H4 (cell line): Measurements from ENCODE around the gene TSSC4. TPM values are rescaled to one million over a fixed set of nuclear protein-coding genes. Genes with fewer than 3 reads are reported as not detected.

Experiments used
- DNase-seq: peaks from one replicate; pipeline ENCODE4 v3.0.0-alpha.2; 2015; ENCODE audit warnings: low spot score
- total RNA-seq: library from RNA; depleted of rRNA; stranded (reverse); fragments of >200 nt; shearing (Covaris generic); gene quantifications from 2 replicates; pipeline ENCODE4 v1.2.3, GENCODE V29; 2014

Gene TSSC4
- total RNA-seq, 1 experiment from 2014 or later: 32.8 TPM

DNA sequence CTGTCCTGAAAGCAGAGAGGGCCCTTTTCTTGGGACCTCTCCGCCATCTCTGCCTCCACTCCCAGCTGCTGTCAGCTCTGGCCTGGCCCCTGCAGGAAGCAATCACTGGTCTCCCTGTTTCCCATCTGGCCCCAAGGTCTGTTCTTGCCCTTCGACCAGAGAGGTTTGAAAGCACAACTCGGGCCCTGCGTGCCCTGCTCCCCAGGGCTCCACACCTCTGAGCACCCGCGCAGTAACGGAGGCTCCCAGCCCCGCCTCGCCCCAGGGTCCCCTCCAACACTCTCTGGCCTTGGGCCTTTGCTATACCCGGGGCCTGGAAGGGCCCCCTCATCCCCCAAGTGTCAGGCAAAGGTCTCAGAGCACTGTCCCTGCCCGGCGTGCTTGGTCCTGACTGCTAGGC is 31.2 kb upstream of the TSSC4 start:
- no peak for DNase-seq

DNA sequence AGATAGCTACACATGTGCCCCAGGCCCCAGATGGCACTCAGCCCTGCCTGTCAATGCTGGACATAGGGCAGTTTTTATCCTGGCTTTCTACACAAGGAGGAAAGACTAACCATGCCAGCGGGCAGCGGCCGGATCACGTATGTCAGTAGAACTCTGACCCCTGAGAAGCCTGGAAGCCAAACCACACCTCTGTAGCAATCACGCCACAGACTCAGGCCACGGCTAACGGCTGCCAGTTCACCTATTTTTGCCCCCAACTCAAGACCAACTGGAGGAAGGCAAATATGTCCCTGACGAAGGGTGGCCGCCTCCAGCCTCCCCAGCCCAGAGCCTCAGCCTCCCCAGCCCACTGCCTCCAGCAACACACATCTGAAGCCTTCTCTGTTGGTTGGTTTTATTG is 30.7 kb upstream of the TSSC4 start:
- DNase-seq: no peak

DNA sequence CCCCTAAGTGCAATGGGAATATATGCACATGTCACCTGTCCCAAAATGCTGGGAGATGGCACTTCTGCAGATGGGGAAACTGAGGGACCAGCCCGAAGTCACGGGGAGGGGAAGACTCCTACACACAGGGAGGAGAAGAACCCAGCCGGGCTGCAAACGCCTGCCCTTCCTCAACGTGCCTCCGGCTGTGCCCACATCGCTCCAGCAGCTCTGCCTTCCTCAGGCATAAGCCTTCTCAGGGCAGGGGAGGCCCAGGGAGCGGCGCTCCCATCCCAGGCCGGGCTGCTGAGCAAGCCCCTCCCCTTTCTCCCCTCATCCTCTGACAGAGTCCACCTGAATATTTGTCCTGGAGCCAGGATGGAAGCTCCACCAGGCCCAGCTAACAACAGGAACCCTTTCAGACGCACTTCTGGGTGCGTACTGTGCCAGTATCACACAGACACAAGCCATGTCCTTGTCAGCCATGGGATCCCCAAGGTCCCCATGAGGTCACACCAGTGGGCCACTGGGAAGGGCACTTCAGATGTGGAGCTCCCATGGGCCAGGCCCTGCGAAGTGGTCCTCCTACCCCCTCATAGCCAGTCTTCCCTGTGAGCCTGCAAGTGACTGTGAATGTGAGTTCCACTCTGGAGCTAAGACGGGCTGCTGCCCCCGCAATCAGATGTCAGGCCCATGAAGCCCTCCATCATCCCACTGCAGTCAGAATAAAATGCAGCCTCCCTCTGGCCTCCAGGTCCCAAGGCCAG is 25.9 kb upstream of the TSSC4 start:
- no peak for DNase-seq

DNA sequence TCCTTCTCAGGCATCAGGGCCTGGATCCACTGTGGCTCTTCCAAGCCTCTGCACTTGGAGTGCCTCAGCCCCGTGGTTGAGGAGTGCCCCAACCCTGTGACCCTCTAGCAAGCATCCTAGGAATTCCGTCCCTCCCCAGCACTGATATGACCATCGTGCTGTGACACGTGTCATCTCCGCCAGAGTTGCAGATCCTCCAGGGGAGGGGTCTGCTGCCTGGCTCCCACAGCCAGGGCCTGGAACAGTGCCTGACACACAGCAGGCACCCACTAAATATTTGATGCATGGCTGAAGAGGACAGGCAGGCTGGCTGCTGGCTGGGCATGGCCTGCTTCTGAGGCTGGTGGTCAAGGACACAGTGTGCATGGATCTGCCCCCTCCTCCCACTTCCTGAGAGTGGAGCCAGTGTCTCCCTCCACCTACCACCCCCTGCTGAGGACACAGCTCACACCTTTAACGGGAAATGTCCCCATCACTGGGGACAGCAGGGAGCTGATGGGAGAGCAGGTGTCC is 25.2 kb upstream of the TSSC4 start:
- no peak for DNase-seq

DNA sequence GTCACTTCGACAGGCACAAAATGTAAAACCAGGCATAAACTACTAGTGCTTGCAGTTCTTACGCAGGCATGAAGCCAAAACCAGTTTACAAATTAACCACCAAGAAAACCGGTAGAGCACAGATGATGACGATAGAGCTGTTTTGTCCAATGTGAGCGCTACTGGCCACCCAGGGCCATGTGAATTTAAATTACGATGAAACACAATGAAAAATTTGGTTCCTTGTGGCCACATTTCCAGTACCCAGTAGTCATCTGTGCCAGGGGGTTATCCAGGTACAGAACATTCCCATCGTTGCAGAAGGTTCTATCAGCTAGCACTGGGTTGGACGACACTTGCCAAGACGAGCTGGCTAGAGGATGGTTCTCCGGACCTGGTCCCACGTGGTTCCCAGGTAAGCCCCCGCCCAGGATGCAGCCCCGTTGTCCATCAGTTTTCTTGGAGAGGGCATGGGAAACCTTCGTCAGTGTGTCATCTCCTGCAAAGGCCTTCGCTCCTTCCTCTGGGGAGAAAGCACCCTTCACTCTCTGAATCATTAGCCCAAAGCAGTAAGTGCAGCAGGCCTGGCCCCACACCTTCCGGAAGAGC is 24.5 kb upstream of the TSSC4 start:
- DNase-seq: no peak

DNA sequence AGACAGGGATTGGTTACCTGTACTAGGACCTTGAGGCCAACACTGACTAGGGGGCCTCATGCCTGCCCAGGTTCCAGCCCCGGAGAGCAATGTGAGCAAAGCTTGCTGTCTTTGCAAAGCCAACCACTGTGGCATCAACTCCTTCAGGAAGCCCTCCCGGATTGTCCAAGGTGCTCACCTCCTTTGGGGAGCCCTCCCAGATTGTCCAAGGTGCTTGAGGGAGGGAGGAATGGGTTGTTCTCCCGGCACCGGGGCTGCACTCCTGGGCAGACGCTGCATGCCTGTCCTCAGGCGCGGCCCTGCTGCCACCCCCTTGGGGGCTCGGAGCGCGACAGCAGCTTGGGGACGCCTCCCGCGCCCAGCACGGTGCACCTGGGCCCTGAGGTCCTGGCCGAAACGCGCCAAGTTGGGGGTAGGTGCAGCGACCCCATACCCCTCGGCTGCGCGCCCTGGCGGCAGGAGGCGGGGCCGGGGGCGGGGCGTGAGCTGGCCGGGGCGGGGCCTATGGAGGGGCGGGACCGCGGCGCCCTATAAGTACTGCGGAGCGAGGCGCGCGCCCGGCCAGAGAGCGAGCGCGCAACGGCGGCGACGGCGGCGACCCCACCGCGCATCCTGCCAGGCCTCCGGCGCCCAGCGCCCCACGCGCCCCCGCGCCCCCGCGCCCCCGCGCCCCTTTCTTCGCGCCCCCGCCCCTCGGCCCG is 23.6 kb upstream of the TSSC4 start, which contains the start of gene CD81:
CD81 (plus strand) TSS at position 560 of the 701 bp plus-strand sequence. CDS start 240 bp downstream, outside the sequence.
- DNase-seq: no peak

DNA sequence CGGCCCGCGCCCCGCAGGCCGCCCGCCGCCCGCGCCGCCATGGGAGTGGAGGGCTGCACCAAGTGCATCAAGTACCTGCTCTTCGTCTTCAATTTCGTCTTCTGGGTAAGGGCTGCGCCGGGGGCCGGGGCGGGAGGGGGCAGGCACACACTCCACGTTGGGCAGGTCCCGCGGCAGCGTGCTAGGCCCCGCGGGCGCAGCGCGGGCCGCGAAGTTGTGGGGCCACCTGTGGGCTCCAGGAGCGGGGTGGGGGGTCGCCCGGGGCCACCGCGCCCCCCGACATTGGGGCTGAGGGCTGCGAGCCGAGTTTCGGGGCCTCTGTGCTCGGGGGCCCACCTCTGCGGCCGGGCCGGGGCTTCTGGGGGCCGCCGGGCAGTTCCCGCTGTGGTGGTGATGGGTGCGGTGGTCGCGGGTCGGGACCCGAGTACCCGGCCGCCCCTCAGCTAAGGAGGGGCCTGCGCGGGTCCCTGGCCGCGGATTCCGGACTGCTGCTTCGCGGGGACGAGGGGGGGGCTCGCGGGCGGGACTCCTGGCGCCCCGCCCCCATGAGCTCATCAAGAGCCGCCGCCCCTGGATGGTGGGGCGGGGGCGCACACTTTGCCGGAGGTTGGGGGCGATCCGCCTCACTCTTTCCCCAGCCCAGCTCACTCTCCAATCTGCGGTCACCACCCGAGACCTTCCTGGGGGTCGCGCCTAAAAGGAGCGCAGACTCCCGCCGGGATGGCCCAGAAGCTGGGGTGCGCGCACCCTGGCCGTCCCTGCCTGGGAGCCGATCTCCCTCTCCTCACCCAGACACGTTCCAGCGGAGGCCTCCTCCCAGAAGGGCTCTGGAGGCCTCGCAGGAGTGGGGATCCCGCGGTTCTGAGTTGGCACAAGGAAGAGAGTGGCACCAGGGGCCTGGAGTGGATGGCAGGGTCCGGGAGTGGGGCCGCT is 22.8 kb upstream of the TSSC4 start:
- DNase-seq: no peak

DNA sequence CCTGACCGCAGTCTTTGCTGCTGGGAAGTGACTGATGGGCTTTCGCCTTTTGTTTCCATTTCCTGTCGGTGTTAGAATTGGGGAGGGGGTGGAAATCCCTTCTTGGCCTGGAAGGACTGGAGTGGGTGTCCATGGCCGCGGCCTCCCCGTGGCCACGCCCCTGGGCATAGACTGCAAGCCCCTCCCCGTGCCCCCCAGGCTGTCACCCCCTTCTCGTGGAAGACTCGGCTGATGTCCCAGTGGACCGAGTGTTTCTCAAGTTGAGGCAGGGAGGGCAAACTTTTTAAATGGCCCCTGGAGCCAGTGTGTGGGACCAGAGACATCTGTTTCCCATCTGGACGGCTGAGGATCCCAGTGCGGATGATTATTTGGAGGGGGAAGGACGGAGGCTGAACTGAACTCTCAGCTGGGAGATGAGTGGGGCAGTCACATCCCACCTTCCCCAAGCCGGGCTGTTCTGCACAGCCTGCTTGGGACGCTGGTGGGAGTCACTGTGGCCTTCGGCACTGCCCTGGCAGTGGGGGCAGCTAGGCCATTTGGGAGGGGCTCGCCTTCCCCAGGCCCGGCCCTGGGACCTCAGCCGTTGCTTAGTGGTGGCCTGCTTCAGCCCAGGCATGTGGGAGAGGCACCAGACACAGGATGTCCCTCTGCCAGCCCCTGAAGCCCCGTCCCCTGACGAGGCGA is 21.9 kb upstream of the TSSC4 start:
- no peak for DNase-seq

DNA sequence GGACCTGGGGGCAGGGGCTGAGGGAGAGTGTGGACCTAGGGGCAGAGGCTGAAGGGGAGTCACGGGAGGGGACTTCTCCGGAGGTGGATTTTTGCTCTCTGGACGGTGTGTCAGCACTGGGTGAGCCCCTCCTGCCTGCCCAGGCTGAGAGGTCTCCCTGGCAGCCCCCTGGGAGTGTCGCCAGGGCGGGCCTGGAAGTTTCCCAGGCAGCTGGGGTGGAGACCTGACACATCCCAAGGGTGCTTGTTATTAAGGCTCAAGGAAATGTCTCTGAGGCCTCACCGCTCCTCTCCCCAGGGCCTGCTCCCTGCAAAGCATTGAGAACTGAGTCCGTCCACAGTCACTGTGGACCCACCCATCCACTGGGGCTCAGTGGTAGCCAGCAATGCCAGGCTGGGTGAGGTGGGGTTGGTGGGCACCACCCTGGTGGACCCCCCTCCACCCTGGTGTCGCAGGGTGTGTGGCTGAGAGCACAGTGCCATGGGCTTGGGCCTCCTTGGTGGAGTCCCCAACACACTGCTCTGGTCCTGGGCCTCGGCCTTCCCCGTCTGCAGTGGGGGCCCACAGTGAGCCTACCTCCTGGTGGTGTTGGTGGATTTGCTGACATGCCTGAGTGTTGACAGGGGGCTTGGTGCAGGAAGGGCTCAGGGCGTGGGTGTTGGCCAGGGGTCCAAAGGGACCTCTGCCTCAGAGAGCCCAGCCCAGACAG is 20.9 kb upstream of the TSSC4 start:
- DNase-seq: no peak

DNA sequence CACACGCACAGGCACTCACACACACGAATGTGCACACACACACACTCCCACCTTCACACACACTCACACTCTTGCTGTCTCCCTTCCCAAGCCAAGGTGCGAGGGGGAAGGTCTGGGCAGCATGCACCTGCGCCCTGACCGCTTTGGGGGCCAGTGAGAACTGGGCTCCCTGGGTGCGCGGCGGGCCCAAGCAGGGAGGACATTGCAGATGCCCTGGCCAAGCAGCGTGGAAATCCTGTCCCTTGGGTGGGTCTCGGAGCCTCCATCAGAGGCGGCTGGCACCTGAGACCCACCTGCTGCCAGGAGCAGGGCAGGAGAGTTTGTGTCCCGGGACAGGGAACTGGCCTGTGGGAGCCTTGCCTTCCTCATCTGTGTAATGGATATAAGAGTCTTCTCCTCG is 20.2 kb upstream of the TSSC4 start:
- no peak for DNase-seq

DNA sequence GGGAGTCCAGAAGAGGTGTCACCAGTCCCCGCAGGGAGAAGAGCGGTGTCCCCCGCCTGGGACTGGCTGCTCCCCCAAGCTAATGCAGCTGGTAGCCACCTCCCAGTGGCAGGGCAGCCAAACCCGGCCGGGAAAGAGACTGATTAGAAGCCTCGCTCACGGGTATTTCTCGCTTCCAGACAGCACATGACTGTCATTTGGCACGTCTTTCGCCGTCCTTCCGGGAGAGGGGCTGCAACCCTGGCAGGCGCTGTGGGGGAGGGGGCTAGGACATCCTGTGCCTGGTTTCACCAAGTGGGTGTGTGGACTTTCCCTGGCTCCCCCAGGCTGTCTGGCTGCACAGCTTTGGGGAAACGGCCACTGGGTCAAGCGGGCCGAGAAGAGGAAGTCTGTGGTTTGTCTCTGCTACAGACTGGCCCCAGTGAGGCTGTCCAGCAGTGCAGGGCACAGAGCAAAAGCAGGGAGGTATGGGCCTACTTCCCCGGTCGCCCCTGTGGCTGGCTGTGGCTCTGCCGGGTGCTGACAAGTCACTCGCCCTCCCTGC is 19.7 kb upstream of the TSSC4 start:
- DNase-seq: no peak

DNA sequence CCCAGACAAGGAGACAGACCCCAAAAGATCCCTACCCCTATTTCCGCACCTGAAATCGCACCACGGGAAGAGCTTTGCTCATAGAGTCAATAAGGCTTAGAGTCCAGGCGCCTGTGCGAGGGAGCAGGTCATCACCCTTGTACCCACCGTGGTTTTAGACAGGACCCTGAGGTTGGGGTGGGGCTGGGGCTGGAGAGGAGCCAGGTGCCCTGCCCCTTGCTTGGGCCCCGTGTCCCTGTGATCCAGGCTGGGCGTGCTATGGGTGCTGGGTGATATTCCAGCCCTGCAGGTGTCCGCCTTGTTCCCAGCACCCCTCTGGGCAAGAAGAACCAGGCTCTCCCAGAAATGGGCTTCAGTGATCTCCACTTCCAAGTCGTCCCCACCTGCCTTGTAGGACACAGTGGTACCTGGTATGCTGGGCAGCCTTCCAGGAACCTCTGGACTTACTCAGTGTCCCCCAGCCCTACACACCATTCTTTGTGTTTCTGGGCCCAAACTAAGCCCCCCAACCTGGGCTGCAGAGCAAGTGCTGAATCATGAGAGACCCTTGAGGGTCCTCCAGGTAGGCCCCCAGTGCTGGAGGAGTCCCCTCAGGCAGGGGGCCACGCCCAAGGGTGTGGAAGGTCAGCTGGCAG is 18.9 kb upstream of the TSSC4 start:
- DNase-seq: no peak

DNA sequence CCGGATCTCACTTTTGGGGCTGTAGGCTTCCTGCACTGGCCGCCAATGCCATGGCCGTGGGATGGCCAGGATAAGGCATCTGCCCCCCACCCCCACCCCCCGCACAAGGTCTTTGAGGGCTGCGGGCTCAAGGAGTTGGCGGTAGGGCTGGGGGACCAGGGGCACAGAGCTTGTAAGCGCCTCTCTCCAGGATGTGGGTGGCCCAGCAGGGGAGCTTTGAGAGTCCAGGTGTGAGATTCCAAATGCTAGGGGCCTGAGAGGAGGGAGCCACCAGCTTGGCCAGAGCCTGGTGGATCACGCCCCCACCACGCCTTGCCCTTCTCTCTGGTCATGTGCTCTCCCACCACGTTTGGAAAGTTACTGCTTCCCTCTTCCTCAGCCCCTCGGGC is 18.4 kb upstream of the TSSC4 start:
- no peak for DNase-seq

DNA sequence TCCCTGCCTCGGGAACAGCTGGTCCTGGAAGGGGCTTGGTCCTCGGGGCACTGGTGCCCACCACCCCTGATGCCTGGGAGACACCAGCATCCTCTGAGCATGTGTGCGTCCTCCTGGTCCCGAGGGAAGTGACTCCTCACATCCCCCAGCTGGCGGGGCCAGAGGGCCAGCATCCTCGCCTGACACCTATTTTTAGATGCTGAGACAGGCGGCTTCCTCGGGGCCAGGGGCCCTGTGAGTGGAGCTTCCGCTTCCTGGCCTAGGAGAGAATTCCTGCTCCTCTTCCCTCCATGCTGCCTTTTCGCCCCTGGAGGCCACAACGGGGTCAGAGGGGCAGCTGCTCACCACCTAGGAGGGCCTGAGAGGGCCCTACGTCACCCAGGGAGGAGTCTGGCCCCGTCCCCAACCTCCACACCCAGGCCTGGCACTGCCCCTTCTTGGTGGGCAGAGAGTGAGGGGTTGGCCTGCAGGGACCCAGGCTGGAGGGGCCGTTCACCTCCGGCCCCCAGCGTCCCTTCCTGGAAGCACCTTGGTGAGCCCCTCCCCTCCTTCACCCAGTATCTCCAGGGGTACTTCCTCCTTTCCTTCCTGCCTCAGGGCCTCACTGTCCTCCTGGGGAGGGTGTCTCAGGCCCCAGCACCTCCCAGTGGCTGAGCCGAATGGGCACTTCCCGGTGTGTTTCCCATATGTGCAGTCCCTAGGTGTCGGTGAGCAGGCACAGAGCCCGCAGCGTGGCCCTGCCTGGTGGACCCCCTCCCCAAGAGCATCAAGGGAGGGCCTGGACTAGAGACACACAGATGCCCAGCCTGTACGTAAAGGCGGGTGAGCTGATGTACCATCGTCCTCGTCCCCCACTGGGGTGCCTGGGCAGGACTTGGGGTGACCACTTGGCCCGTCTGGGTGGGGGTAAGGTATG is 17.4 kb upstream of the TSSC4 start:
- no peak for DNase-seq

DNA sequence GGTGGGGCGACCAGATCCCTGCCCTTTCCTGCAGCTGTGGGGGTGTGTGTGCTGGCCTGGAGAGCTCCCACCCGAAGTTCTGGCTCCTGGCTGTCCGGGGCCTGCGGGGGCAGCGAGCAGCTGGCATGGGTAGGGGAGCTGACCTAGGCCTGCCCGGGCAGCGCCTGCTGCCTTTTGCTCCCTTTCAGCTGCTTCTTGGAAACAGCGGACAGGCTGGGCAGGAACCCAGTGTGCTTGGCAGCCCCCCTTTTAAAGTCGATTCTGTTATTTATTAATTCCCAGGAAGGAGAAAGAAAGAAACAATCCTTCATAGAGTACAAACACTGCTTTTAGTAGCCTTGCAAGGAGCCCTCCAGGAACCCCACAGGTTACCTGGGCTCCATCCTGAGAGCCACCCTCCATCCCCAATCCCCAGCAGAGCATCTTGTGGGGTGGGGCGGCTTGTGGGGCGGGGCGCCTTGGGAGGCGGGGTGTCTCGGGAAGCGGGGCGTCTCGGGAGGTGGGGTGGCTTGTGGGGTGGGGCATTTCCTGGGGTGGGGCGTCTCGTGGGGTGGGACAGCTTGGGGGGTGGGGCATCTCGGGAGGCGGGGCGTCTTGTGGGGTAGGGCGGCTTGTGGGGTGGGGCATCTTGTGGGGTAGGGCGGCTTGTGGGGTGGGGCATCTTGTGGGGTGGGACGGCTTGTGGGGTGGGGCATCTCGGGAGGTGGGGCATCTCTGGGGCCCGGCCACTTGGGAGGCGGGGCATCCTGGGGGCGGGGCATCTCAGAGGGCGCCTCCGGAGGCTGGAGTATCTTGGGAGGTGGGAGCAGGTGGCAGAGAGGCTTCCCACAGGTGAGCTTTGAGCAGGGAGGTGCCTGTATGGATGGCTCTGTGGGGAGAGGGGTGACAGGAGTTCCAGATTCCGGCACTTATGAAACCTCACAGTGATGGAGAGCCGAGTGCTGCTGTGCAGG is 16.4 kb upstream of the TSSC4 start:
- no peak for DNase-seq

DNA sequence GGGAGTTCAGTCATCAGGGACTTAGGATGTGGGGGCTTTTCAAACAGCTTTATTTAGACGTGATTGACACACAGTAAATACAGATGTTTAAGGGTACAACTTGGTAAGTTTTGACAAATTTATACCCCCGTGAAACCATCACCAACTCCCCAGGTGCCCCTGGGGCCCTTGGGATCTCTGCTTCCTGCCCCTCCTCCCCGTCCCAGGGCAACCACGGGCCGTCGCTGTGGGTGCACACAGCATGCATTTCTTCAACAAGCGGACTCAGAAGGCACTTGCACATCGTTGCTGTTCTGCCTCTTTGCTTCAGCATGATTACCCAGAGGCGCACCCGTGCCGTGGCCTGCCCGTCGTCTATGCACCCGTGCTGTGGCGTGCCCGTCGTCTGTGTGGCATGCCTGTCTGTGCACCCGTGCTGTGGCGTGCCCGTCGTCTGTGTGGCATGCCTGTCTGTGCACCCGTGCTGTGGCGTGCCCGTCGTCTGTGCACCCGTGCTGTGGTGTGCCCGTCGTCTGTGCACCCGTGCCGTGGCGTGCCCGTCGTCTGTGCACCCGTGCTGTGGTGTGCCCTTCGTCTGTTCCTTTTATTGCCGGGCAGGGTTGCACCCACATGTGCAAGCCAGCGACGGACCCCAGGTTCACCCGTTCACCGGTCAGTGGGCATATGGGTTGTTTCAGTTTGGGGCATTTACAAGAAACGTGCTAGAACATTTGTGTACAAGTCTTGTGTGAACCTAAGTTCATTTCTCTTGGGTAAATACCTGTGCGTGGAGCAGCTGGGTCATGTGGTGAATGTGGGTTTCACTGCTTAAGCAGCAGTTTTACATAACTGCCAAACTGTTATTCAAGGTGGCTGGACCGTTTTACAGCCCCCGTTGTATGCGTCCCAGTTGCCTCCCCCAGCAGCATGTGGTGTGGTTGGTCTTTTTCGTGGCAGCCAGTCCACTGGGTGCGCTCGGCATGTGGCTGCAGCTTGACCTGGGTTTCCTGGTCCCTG is 15.1 kb upstream of the TSSC4 start:
- DNase-seq: no peak
